ENCODE data around the gene ZDHHC15.
A peak's percentile ranks its signal among the peaks of the same experiment; 100 is the strongest.
"Not testable (repeated sequence)": the region's sequence is repeated elsewhere in the genome, so short reads cannot be mapped to it uniquely, and the experiment has no call there.

The ZDHHC15 gene, protein sequence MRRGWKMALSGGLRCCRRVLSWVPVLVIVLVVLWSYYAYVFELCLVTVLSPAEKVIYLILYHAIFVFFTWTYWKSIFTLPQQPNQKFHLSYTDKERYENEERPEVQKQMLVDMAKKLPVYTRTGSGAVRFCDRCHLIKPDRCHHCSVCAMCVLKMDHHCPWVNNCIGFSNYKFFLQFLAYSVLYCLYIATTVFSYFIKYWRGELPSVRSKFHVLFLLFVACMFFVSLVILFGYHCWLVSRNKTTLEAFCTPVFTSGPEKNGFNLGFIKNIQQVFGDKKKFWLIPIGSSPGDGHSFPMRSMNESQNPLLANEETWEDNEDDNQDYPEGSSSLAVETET

DNA sequence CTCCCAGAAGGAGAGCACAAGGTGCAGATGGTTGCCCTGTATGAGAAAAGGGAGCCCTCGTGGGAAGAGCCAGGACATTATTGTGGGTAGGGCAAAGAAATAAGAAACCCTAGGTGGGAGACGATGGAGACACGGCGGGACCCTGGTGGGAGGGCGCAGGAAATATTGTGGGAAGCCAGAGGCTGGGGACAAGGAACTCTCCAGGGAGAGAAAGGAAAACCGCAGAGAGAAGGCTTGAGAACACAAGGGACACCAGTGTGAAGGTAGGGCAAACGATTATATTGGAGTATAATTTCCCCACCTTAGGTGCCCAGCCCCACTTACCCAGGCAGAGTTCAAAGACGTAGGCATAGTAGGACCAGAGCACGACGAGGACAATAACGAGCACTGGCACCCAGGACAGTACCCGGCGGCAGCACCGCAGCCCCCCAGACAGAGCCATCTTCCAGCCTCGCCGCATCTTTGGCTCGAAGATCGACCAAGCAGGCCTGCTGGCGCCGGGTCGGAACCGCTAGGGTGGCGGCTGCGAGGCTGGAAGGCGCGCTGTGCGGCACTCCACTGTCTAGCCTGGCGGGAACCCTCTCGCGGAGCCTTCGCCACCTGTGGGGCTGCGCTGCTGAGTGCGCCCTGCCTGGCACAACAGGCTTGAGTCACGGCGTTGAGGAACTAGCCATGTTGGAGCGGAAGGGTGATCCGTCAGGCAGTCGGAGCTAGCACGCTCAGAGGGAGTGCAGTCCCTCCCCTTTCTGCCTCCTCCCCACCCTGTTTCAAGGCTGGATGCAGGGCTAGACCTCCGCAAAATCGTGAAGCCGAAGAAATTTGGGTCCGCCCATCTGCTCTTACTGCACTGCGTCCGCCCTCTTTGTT, at the start of gene ZDHHC15:
Gene ZDHHC15 (minus strand): TSS at position 473 of the 867 bp plus-strand sequence. CDS start 13 bp downstream, at position 460.
- peak; percentile 59 for DNase-seq

DNA sequence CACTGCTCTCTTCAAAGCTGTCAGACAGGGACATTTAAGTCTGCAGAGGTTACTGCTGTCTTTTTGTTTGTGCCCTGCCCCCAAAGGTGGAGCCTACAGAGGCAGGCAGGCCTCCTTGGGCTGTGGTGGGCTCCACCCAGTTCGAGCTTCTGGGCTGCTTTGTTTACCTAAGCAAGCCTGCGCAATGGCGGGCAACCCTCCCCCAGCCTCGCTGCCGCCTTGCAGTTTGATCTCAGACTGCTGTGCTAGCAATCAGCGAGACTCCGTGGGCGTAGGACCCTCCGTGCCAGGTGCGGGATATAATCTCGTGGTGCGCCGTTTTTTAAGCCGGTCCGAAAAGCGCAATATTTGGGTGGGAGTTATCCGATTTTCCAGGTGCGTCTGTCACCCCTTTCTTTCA, 37.7 kb upstream of the ZDHHC15 start:
- DNase-seq, result not testable (repeated sequence)

DNA sequence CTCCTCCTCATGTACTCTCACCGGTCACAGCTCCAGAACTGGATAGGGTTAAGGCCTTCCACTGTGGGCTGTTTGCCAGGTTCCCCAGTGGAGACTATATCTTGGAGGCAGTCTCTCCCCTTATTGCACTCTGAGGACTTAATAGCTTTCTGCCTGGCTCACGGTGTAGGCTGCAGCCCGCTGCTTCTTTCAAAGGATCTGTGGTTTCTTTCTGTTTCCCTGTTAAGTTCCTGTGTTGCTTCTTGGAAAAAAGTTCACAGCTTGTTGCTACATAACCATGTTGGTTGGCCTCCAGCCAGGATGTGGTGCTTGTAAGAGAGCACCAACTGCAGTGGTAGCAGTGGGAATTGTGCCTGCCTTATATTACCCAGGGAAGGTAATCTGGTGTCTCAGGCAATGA, 24.9 kb upstream of the ZDHHC15 start:
- DNase-seq, result no peak

DNA sequence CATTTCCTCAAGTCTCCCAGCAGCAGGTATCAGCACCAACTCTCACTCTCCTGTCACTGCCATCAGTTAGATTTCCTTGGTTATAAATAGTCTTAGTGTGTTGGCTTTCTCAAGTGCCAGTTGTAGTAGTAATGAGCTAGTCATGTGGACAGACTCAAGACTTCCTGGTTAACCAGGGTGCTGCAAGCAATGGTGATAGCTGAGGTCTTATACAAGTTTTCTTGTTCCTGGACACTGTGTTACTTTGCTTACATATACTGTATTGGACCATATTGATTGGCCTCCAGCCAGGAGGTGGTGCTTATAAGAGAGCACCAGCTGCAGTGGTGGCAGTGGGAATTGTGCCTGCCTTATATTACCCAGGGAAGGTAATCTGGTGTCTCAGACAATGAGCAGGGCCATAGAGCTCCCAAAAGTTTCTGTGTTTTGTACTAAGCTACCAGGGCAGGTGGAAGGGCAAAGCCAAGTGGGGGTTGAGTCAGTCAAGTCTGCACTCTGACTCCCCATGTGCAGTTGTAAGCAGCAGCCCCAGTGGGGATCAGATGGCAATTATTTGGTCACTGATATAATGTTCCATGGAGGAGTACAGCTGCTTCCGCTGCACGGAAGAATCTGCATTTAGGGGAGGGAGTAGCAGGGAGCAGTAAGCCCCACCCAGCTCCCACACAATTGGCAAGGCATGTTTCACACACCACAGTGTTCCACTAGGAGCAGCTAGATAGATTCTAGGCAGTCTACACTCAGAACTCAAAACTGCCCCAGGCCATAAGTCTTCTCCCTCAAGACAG, 24.1 kb upstream of the ZDHHC15 start:
- no peak for DNase-seq

DNA sequence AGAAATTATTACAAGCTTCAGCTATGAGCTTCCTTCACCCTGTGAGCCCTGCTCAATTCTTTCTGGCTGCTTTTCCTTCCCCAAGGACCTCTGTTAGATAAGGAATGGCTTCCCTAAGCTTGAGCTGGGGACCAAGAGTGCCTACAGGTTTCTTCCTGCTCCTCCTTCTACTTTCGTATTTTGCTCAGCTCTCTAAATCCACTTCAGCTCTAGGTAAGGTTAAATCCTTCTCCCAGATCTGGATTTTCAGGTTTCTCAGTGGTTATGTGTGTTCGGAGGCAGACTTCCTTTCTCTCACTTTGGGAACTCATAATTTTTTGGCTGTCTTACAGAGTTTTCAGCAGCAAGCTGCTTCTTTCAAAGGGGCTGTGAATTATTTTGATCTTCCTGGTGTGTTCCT, 21.9 kb upstream of the ZDHHC15 start:
- DNase-seq, result no peak

DNA sequence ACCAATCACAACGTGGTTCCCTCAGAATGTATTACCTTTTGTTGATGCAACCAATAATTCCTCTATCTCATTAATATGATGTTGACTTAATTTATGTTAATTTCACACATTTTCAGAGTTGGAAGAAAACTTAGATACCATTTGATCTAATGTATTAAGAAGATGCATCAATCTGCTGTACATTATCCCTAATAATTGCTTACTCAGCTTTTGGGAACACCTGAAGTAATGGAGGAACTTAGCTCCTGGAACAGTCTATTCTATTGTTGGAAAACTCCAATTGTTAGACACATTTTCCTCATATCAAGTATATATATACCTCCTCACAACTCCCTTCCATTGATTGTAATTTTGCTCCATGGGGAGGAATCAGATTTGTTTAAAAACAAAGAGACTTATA, 38.9 kb downstream of the ZDHHC15 start:
- DNase-seq, result no peak

DNA sequence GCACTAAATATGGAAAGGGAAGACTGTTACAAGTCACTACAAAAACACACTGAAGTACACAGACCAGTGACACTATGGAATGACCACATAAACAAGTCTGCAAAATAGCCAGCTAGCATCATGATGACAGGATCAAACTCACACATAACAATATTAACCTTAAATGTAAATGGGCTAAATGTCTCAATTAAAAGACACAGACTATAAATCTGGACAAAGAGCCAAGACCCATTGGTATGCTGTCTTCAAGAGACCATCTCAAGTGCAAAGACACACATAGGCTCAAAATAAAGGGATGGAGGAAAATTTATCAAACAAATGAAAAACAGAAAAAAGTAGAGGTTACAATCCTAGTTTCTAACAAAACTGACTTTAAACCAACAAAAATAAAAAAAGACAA, 61.1 kb downstream of the ZDHHC15 start:
- DNase-seq, result not testable (repeated sequence)

DNA sequence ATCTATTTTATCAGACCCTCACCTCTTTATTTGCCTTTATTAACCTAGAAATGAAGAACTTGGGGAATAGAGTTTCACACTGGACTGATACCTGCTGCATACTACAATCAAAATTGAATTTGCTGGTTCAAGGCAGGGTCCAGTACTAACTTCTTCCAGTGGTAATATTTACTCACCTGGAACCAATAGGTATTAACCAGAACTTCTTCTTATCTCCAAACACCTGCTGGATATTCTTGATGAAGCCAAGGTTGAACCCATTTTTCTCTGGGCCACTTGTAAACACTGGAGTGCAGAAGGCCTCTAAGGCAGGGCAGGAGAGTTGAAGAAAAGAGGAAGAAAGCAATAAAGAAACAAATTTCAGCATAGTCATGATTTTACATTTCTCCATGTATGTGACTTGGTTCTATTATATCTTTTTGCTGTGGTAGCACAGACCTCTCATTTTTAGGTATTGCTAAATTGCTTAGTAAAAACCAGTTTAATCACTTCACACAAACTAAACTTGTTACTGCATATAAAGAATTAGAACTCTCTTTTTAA, 101.1 kb downstream of the ZDHHC15 start:
- no peak for DNase-seq

DNA sequence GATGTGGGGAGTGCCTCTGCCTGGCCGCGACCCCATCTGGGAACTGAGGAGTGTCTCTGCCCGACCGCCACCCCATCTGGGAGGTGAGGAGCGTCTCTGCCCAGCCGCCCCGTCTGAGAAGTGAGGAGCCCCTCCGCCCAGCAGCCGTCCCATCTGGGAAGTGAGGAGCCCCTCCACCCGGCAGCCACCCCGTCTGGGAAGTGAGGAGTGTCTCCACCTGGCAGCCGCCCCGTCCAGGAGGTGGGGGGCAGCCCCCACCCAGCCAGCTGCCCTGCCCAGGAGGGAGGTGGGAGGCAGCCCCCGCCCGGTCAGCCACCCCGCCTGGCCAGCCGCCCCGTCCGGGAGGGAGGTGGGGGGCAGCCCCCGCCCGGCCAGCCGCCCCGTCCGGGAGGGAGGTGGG, 115.7 kb downstream of the ZDHHC15 start:
- not testable (repeated sequence) for DNase-seq

DNA sequence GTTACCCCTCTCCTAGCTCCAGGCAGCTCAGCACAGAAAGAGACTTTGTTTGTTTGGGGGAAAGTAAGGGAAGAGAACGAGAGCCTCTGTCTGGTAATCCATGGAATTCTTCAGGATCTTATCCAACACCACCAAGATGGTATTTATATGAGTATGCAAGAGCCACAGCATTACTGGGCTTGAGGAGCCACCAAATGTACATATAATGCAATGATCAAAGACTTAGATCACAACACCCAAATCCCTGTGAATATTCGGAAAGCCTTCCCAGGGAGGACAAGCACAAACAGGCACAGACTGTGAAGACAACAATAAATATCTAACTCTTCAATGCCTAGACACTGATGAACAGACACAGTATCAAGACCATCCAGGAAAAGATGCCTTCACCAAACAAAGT, 132.4 kb downstream of the ZDHHC15 start:
- no peak for DNase-seq

DNA sequence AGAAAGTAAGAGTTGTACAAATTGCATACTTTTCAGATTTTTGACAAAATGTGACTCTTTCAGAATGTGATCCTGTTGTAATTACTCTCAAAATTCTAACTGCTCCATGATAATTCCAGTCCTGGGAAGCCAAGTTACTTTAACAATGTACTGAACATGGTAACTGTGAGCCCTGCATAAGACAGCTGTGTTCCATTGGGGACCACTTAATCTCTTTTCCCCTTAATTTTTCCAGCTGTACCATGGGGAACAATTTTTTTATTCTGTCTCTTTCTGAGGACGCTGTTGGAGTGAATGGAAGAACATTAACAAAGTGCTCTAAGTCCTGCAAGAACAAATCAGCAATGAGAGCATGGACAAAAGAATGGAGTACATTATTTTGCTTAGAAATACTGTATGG, 153.1 kb downstream of the ZDHHC15 start:
- no peak for DNase-seq

DNA sequence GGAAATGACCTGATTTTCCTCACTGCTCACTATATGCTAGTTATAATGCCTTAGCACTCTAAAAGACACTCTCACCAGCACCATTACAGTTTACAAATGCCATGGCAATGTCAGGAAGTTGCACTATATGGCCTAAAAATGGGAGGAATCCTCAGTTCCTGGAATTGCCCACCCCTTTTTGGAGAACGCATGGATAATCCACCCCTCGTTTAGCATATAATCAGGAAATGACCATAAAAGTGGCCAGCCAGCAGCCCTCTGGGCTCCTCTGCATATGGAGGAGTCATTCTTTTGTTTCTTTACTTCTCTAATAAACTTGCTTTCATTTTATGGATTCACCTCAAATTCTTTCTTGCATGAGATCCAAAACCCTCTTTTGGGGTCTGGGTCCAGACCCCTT, 156.0 kb downstream of the ZDHHC15 start:
- DNase-seq, result no peak

DNA sequence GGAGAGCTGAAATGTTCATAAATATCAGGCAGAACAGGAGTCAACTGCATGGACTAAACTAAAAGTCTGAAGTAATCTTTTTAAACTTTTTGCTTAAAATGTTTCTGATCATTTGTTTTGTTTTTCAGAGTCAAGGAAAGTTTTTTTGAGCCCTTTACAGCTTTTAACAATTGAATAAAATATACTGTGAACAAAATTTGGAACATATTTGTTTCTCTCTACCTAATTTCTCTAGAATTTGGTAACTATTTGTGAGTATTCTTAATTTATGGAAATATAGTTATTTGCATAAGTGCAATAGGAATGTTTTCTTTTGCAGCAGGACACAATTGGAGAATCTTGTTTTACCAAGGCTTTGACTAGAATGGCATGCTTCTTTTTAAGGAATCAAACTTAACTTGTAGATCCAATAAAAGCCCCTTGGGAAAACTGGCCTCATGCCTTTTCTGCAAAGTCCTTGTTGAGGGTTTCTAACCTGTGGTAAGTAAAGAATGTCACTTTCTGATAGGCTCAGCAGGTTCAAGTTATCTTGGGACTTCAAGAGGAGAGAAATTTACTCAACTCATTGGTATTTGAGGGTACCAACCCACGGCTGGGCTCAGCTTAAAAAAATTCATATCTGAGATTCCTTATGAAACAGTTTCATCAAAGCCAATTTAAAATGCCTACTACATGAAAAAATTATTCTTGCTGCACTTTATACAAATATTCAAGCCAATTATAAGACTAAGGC, 157.4 kb downstream of the ZDHHC15 start:
- no peak for DNase-seq

DNA sequence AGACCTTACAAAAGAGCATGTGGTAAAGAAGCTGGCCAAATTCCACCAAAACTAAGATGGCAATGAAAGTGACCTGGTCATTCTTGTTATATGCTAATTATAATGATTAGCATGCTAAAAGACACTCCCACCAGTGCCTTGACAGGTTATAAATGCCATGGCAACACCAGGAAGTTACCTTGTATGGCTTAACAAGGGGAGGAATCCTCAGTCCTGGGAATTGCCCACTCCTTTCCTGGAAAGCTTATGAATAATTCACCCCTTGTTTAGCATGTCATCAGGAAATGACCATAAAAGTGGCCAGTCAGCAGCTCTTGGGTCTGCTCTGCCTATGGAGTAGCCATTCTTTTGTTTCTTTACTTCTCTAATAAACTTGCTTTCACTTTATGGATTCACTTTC, 161.0 kb downstream of the ZDHHC15 start:
- DNase-seq, result no peak

DNA sequence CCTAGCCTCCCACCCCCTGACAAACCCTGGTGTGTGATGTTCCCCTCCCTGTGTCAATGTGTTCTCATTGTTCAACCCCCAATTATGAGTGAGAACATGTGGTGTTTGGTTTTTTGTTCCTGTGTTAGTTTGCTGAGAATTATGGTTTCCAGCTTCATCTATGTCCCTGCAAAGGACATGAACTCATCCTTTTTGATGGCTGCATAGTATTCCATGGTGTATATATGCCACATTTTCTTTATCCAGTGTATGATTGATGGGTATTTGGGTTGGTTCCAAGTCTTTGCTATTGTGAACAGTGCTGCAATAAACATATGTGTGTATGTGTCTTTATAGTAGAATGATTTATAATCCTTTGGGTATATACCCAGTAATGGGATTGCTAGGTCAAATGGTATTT, 174.2 kb downstream of the ZDHHC15 start:
- DNase-seq, result not testable (repeated sequence)

DNA sequence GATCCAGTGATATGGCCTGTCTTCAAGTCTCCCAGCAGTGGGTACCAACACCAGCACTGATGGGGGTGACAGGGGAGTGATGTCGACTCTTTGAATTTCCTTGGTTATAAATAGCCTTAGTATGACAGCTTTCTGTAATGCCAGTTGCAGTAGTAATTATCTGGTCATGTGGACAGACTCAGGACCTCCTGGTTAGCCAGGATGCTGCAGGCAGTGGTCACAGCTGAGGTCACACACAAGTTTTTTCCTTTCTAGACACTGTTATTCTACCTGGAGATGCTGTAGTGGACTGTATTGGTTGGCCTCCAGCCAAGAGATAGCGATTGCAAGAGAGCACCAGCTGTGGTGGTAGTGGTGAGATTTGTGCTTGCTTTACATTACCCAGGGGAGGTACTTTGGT, 185.3 kb downstream of the ZDHHC15 start:
- DNase-seq, result no peak

DNA sequence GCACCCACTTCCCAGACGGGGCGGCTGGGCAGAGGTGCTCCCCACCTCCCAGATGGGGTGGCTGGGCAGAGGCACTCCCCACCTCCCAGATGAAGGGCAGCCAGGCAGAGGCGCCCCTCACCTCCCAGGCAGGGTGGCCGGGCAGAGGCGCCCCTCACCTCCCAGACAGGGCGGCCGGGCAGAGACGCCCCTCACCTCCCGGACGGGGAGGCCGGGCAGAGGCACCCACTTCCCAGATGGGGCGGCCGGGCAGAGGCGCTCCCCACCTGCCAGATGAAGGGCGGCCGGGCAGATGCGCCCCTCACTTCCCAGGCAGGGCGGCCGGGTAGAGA, 187.7 kb downstream of the ZDHHC15 start:
- no peak for DNase-seq

DNA sequence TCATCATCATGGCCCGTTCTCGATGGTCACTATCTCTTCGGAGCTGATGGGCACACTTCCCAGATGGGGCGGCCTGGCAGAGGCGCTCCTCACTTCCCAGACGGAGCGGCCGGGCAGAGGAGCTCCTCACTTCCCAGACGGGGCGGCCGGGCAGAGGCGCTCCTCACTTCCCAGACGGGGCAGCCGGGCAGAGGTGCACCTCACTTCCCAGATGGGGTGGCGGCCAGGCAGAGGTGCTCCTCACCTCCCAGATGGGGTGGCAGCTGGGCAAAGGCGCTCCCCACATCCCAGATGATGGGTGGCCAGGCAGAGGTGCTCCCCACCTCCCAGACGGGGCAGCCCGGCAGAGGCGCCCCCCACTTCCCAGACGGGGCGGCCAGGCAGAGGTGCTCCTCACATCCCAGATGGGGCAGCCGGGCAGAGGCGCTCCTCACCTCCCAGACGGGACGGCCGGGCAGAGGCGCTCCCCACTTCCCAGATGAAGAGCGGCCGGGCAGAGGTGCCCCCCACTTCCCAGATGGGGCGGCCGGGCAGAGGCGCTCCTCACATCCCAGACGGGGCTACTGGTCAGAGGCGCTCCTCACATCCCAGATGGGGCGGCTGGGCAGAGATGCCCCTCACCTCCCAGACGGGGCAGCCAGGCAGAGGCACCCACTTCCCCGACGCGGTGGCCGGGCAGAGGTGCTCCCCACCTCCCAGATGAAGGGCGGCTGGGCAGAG, 188.3 kb downstream of the ZDHHC15 start:
- DNase-seq, result not testable (repeated sequence)

DNA sequence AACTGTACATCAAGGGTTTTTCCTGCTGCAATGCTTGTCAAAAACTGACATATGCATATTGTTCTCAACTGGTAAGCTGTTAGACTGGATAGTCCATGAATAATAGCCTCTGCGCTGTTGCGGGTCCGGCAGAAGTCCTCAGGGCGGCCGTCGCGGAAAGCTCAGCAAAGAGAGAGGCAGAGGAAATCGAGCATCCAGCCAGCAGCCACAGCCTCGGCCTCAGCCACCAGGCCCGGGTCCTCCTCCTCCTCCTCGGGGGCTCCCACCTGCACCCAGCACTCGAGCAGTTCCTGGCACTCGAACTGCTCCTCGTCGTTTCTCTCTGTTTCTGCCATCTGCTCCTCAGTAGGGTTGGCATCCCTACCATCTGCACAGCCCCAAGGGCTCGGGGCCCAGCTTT, 195.2 kb downstream of the ZDHHC15 start:
- DNase-seq, result no peak

Data from NCI-H510A (cell line).